Pancreas (tissue), 10 donors: ENCODE data around the gene CNKSR2. TPM values are rescaled to one million over a fixed set of nuclear protein-coding genes. Genes with fewer than 3 reads are reported as not detected.
"Not testable (repeated sequence)": the region's sequence is repeated elsewhere in the genome, so short reads cannot be mapped to it uniquely, and the experiment has no call there.

ENCODE experiments used
- ATAC-seq, 4 donors: fragments of 200-7000 bp; cut with Tn5 transposase; one replicate each; pipeline versions ENCODE4 v1.8.0 to v1.9.1; 2020; ENCODE audit warnings: mild to moderate bottlenecking in 4 of 4, moderate library complexity in 4 of 4
- DNase-seq, 6 donors: peaks; one replicate each; pipeline ENCODE4 v3.0.0-alpha.2; 2020
- FAIRE-seq: peaks from 2 replicates; lab custom pipeline; 2012; peaks lifted over from hg19 to GRCh38; lab: Jason Lieb, UNC
- H3K27ac ChIP-seq, 4 donors: fragments of 200-600 bp; sonication (generic); 1 replicate in 3 of 4; 2 replicates in 1 of 4; pipeline versions ENCODE4 v1.5.0 to v1.8.0; 2020
- H3K27me3 ChIP-seq, 4 donors: fragments of 200-600 bp; one replicate each; pipeline ENCODE4 v1.8.0; 2021
- H3K36me3 ChIP-seq, 3 donors: fragments of 200-600 bp; sonication (generic) in 1 of 3; one replicate each; pipeline versions ENCODE4 v1.5.0 to v1.8.0; 2020 to 2021
- H3K4me1 ChIP-seq, 3 donors: fragments of 200-600 bp; one replicate each; pipeline ENCODE4 v1.8.0; 2021
- H3K4me3 ChIP-seq, 4 donors: fragments of 200-600 bp; sonication (generic) in 2 of 4; one replicate each; pipeline versions ENCODE4 v1.5.0 to v1.8.0; 2020 to 2021
- H3K9me3 ChIP-seq, 4 donors: fragments of 200-600 bp; one replicate each; pipeline ENCODE4 v1.8.0; 2021
- WGBS, 2 donors: extraction: QIAGEN DNeasy Blood & Tissue Kit; methylation state at CpG; one replicate each; pipeline ENCODE4 v1.1.7; 2013; 5-methylcytosine and 5-hydroxymethylcytosine counted together
- intact Hi-C, 3 donors: fragments of 100-400 bp; cut with DNase I; formaldehyde crosslinking; loops; one replicate each; pipeline versions ENCODE4 v1.11.1 to v1.14.2; 2022
- polyA plus RNA-seq, 2 donors: library from polyadenylated mRNA; stranded (reverse); fragments of 200-250 nt; gene quantifications; one replicate each; pipeline ENCODE4 v1.2.3, GENCODE V29; 2013
- total RNA-seq, 6 donors: library from RNA; stranded (reverse); fragmentation: NEBNext Ultra II Directional in 4 of 6; extraction: Animal tissue kit (Norgen Biotek cat#: 25700) in 4 of 6; gene quantifications; one replicate each; pipeline versions ENCODE4 v1.2.1 to v1.2.4, GENCODE V29; 2021 to 2023
- TF ChIP-seq, protein P1 (sequence below), 4 donors: fragments of 200-600 bp; sonication (generic) in 3 of 4; IDR thresholded peaks; one replicate each; pipeline versions ENCODE4 v1.5.0 to v1.8.0; 2021; ENCODE audit warnings: antibody characterized with exemption in 4 of 4
- donor health status: healthy with polysubstance abuse.
- donor health status: DM: no; HTN: no; CAD: no; lungs with moderate emphysema.
- donor health status: DM: no; HTN: no; CAD: no.
- donor health status: control.
- donor health status: control.
- donor health status: Bipolar disorder and iron deficiency.
- donor health status: DM: yes; HTN: yes; CAD: no.
- donor health status: DM: no; HTN: no; CAD: no.
- donor health status: DM: no; HTN: no; CAD: no.
- donor health status: DM: yes; HTN: yes; CAD: no.

Gene CNKSR2
- total and polyA plus RNA-seq, 8 donors, result 1.1 to 4.0 (median 2.5) TPM

DNA sequence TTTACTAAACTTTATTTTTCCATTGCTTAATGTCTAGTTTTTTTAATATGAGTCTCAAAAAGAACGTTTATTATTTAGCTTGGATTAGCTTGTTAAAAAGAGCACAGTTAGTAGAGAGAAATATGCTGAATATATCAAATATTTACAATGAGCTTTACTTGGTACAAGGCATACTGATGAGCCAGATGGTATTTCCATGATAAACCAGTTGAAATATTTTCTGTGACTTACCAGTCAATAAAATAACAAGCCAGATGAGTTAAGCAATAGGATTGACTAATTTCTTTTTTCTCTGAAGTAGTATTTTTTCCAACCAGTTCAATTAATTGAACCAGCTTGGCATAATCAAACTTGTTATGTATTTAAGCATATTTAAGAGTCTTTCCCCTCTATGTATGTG is 149.8 kb downstream of the CNKSR2 start:
- ATAC-seq, result no peak
- 36 to 67% methylated on average over 1 of the region's 1 CpG for WGBS, 2 donors
- TF ChIP-seq, protein P1, sequence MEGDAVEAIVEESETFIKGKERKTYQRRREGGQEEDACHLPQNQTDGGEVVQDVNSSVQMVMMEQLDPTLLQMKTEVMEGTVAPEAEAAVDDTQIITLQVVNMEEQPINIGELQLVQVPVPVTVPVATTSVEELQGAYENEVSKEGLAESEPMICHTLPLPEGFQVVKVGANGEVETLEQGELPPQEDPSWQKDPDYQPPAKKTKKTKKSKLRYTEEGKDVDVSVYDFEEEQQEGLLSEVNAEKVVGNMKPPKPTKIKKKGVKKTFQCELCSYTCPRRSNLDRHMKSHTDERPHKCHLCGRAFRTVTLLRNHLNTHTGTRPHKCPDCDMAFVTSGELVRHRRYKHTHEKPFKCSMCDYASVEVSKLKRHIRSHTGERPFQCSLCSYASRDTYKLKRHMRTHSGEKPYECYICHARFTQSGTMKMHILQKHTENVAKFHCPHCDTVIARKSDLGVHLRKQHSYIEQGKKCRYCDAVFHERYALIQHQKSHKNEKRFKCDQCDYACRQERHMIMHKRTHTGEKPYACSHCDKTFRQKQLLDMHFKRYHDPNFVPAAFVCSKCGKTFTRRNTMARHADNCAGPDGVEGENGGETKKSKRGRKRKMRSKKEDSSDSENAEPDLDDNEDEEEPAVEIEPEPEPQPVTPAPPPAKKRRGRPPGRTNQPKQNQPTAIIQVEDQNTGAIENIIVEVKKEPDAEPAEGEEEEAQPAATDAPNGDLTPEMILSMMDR (IDR thresholded peaks at IDR 0.05), result no peak
- Histone ChIP-seq H3K27me3 (no peaks in the 10 kb centered on the region), H3K9me3 (no peaks in the 10 kb centered on the region), H3K4me1 (peaks cover 0 to 3% (median 0%) of the 10 kb centered on the region in 3 donors), H3K27ac (no peak overlapping the region), H3K36me3 (no peaks in the 10 kb centered on the region), H3K4me3 (no peak overlapping the region)
- intact Hi-C loops, result no loop called here
- no peak for DNase-seq
- no peak for FAIRE-seq

DNA sequence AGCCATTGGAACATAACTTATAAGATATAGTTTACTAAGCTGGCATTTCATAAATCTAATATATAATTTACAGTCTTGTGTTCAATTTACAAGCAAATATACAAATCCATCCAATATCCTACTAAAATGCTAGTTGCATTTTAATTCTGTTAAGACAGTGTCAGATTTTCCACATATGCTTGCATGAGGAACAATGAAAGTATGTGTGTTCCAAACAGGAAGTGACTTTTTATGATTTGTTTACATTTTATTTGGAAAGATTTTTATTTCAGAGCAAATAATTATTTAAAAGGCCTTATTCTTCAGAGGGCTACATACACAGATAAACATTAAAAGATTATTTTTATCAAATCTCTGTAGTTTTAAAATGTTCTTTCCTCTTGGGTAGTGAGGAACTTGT is 153.9 kb downstream of the CNKSR2 start:
- FAIRE-seq, result no peak
- no peak for ATAC-seq
- Histone ChIP-seq H3K4me3 (no peak overlapping the region), H3K27me3 (peaks cover 0 to 7% (median 0%) of the 10 kb centered on the region in 4 donors), H3K9me3 (no peaks in the 10 kb centered on the region), H3K27ac (no peak overlapping the region), H3K36me3 (no peaks in the 10 kb centered on the region), H3K4me1 (peaks cover 0 to 3% (median 0%) of the 10 kb centered on the region in 3 donors)
- DNase-seq, result no peak
- intact Hi-C loops, result no loop called here
- TF ChIP-seq, protein P1 (IDR thresholded peaks at IDR 0.05), result no peak

DNA sequence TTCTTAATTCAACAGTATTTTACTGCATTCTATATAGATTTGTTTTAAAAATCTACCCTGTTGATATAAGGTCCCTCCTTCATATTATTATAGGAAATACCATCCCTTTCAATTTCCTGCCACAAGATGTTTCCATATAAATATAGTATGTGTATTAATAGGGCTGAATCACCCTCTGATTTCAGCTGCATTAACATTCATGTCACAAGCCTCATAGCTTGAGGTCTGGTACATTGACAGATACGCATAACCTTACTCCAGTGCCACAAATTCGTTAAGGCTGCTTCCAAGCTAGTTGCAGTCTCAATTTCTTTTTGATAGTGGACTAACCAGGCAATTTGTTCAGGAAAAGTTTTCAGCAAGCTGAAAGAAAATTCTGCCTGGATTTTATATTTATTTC is 155.6 kb downstream of the CNKSR2 start:
- TF ChIP-seq, protein P1 (IDR thresholded peaks at IDR 0.05), result no peak
- 69 to 92% methylated on average over 2 of the region's 2 CpGs for WGBS, 2 donors
- H3K27me3 ChIP-seq, result peaks cover 0 to 7% (median 0%) of the 10 kb centered on the region in 4 donors
- FAIRE-seq (no peak), DNase-seq (no peak), ATAC-seq (no peak)
- no peak overlapping the region for H3K4me3 ChIP-seq
- H3K36me3 ChIP-seq, result no peaks in the 10 kb centered on the region
- no peaks in the 10 kb centered on the region for H3K9me3 ChIP-seq
- peaks cover 0 to 3% (median 0%) of the 10 kb centered on the region in 3 donors for H3K4me1 ChIP-seq
- H3K27ac ChIP-seq, result no peak overlapping the region
- intact Hi-C loops, result no loop called here

DNA sequence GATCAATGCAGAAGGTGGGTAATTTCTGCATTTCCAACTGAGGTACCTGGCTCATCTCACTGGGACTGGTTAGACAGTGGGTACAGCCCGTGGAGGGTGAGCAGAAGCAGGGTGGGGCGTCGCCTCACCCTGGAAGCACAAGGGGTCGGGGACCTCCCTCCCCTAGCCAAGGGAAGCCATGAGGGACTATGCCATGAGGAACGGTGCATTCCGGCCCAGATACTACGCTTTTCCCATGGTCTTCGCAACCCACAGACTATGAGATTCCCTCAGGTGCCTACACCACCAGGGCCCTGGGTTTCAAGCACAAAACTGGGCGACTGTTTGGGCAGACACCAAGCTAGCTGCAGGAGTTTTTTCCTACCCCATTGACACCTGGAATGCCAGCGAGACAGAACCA is 170.4 kb downstream of the CNKSR2 start:
- H3K9me3 ChIP-seq, intact Hi-C loops, FAIRE-seq, H3K27me3 ChIP-seq, H3K4me1 ChIP-seq, H3K4me3 ChIP-seq, H3K36me3 ChIP-seq, ATAC-seq, H3K27ac ChIP-seq: not testable (repeated sequence)
- DNase-seq, result peak in 1 of 6 donors; percentile 25
- 81 to 97% methylated on average over 10 of the region's 10 CpGs for WGBS, 2 donors

DNA sequence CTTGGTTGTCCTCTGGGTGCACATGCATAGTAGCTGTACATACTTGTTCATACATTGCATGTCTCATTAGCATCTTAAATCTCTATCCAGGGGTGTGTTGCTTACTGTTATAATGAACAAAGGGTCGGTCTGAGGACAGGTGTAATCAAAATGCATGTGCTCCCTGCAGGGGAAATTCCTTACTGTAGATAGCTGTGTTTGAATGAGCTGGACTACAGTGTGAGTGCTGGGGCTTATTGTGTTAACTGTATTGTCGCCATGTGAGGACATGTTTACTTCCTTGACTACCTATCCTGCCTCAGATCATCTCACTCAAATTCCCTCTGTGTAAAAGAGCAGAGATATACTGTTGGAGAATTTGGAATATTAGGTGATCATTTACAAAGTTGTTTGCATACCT is 185.2 kb downstream of the CNKSR2 start:
- Histone ChIP-seq H3K4me1 (no peaks in the 10 kb centered on the region), H3K9me3 (no peaks in the 10 kb centered on the region), H3K27me3 (peaks cover 0 to 3% (median 1%) of the 10 kb centered on the region in 4 donors), H3K4me3 (no peak overlapping the region), H3K36me3 (no peaks in the 10 kb centered on the region), H3K27ac (no peak overlapping the region)
- no peak for ATAC-seq
- WGBS, 2 donors, result 34 to 65% methylated on average over 2 of the region's 2 CpGs
- intact Hi-C loops, result no loop called here
- TF ChIP-seq, protein P1 (IDR thresholded peaks at IDR 0.05), result no peak
- no peak for FAIRE-seq
- no peak for DNase-seq
